ENCODE measurements around the gene OXTR.

The OXTR gene

DNA sequence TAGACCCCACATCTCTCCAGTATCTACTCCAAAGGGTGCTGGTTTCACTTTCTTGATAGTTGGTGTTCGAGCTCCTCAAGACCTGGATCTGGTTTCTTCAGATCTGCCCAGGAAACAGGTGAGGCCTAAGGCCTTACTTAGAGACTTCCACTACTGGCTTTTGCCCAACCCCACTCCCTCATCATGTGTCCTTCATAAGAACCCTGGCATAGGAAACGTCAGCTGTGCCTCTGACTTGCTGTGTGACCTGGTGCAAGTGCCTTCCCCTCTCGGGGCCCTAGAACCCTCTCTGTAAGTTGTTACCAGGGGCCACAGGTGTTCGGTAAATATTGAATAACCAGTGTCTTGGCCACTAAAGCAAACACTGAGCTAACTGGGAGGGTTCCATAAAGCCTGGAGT is 3.9 kb downstream of the OXTR start:
- H3K9me3 ChIP-seq (replicated peaks; ENCODE audit: insufficient read depth, low read length) = no peaks in the 10 kb centered on the region
- TF ChIP-seq, protein P1, sequence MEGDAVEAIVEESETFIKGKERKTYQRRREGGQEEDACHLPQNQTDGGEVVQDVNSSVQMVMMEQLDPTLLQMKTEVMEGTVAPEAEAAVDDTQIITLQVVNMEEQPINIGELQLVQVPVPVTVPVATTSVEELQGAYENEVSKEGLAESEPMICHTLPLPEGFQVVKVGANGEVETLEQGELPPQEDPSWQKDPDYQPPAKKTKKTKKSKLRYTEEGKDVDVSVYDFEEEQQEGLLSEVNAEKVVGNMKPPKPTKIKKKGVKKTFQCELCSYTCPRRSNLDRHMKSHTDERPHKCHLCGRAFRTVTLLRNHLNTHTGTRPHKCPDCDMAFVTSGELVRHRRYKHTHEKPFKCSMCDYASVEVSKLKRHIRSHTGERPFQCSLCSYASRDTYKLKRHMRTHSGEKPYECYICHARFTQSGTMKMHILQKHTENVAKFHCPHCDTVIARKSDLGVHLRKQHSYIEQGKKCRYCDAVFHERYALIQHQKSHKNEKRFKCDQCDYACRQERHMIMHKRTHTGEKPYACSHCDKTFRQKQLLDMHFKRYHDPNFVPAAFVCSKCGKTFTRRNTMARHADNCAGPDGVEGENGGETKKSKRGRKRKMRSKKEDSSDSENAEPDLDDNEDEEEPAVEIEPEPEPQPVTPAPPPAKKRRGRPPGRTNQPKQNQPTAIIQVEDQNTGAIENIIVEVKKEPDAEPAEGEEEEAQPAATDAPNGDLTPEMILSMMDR (IDR thresholded peaks at IDR 0.05; ENCODE audit: low read length) = no peak
- TF ChIP-seq EZH2phosphoT487 (IDR thresholded peaks at IDR 0.05; ENCODE audit: low read length) (no peak), EZH2 (optimal IDR thresholded peaks at IDR 0.05; ENCODE audit: low read depth, low read length) (no peak)
- no peak overlapping the region for H3K27ac ChIP-seq (ENCODE audit: low read length)
- H3K4me1 ChIP-seq (ENCODE audit: low read length) = no peaks in the 10 kb centered on the region
- no peaks in the 10 kb centered on the region for H3K36me3 ChIP-seq (replicated peaks; ENCODE audit: insufficient read depth, low read length)
- H3K4me3 ChIP-seq (ENCODE audit: low read length) = no peak overlapping the region
- H4K20me1 ChIP-seq (ENCODE audit: insufficient read depth, low read length) = no peaks in the 10 kb centered on the region
- H3K4me2 ChIP-seq (ENCODE audit: low read depth, low read length) = no peak overlapping the region
- no peak overlapping the region for H2AFZ ChIP-seq (ENCODE audit: low read length)
- H3K9ac ChIP-seq (ENCODE audit: low read length) = no peak overlapping the region
- H3K79me2 ChIP-seq (ENCODE audit: low read length) = no peaks in the 10 kb centered on the region
- DNase-seq = no peak
- no peaks in the 10 kb centered on the region for H3K9me2 ChIP-seq (replicated peaks; ENCODE audit: insufficient read depth, low read length)
- H3K27me3 ChIP-seq (replicated peaks; ENCODE audit: insufficient read depth, low read length) = no peaks in the 10 kb centered on the region
- no peaks in the 10 kb centered on the region for H3F3A ChIP-seq (ENCODE audit: insufficient read depth, low read length)

DNA sequence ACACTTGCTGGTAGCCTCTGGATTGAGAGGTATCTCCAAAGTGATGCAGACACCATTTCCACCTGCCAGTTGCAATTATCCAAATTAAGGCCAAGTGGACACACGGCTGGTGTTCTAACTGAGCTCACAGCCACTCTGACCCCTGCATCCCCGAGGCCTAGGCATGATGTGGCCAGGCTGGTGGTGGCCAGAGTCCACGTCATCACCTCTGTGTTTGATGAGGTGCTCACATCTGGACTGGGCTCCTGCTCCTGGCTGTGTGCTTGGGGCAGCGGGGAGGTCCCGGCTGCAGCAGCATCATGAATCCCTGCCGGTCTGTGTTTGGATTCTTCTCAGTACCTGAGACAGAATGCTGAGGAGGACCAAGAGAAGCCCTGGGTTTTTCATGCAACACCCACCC is 4.9 kb downstream of the OXTR start:
- DNase-seq = no peak
- Histone ChIP-seq H3K9ac (ENCODE audit: low read length) (no peak overlapping the region), H3K27me3 (replicated peaks; ENCODE audit: insufficient read depth, low read length) (no peaks in the 10 kb centered on the region), H3K9me3 (replicated peaks; ENCODE audit: insufficient read depth, low read length) (no peaks in the 10 kb centered on the region), H2AFZ (ENCODE audit: low read length) (no peak overlapping the region), H3K36me3 (replicated peaks; ENCODE audit: insufficient read depth, low read length) (no peaks in the 10 kb centered on the region), H3K79me2 (ENCODE audit: low read length) (no peaks in the 10 kb centered on the region), H3K4me1 (ENCODE audit: low read length) (no peaks in the 10 kb centered on the region), H3K4me2 (ENCODE audit: low read depth, low read length) (no peak overlapping the region), H3F3A (ENCODE audit: insufficient read depth, low read length) (no peaks in the 10 kb centered on the region), H3K4me3 (ENCODE audit: low read length) (no peak overlapping the region), H3K27ac (ENCODE audit: low read length) (no peak overlapping the region), H4K20me1 (ENCODE audit: insufficient read depth, low read length) (no peaks in the 10 kb centered on the region), H3K9me2 (replicated peaks; ENCODE audit: insufficient read depth, low read length) (no peaks in the 10 kb centered on the region)
- no peak for TF ChIP-seq EZH2 (optimal IDR thresholded peaks at IDR 0.05; ENCODE audit: low read depth, low read length)

DNA sequence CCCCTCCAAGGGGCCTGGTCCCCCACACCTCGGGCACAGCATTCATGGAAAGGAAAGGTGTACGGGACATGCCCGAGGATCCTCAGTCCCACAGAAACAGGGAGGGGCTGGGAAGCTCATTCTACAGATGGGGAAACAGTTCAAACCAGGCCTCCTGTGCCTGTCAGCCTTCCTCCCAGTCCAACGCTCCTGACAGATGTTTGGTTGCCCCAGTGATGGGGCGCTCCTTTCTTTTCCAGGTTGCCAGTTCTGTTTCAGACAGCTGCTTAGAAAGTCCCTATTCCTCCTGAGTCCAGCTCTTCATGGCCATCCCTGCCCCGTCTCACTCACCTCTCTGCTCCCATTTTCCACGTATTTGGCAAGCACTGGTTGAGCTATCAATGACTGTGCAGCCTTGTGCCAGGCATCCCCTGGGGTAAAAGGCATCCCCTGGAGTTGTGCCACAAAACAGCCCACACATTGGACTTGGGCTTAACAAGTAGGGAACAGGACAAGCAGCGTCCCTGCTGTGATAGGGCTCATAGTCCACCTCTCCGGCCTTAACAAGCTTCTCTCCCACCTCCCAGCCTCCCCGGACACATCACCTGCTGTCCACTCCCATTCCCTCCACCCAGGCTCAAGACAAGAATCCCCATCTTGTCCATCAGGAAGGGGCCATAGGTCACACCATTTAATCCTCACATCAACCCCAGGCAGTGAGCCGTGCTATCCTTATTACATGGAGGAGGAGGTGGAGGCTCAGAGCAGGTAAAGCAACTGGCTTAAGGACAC is 6.6 kb downstream of the OXTR start:
- no peak overlapping the region for H3K27ac ChIP-seq (ENCODE audit: low read length)
- H3K4me3 ChIP-seq (ENCODE audit: low read length) = no peak overlapping the region
- H4K20me1 ChIP-seq (ENCODE audit: insufficient read depth, low read length) = no peaks in the 10 kb centered on the region
- no peaks in the 10 kb centered on the region for H3K4me1 ChIP-seq (ENCODE audit: low read length)
- H2AFZ ChIP-seq (ENCODE audit: low read length) = no peak overlapping the region
- no peak for DNase-seq
- no peak overlapping the region for H3K4me2 ChIP-seq (ENCODE audit: low read depth, low read length)
- no peaks in the 10 kb centered on the region for H3K9me3 ChIP-seq (replicated peaks; ENCODE audit: insufficient read depth, low read length)
- no peak overlapping the region for H3K9ac ChIP-seq (ENCODE audit: low read length)
- H3K27me3 ChIP-seq (replicated peaks; ENCODE audit: insufficient read depth, low read length) = no peaks in the 10 kb centered on the region
- H3K36me3 ChIP-seq (replicated peaks; ENCODE audit: insufficient read depth, low read length) = no peaks in the 10 kb centered on the region
- H3K9me2 ChIP-seq (replicated peaks; ENCODE audit: insufficient read depth, low read length) = no peaks in the 10 kb centered on the region
- TF ChIP-seq, protein P1 (IDR thresholded peaks at IDR 0.05; ENCODE audit: low read length) = no peak
- TF ChIP-seq EZH2 (optimal IDR thresholded peaks at IDR 0.05; ENCODE audit: low read depth, low read length) (no peak), EZH2phosphoT487 (IDR thresholded peaks at IDR 0.05; ENCODE audit: low read length) (no peak)
- no peaks in the 10 kb centered on the region for H3K79me2 ChIP-seq (ENCODE audit: low read length)
- no peaks in the 10 kb centered on the region for H3F3A ChIP-seq (ENCODE audit: insufficient read depth, low read length)

DNA sequence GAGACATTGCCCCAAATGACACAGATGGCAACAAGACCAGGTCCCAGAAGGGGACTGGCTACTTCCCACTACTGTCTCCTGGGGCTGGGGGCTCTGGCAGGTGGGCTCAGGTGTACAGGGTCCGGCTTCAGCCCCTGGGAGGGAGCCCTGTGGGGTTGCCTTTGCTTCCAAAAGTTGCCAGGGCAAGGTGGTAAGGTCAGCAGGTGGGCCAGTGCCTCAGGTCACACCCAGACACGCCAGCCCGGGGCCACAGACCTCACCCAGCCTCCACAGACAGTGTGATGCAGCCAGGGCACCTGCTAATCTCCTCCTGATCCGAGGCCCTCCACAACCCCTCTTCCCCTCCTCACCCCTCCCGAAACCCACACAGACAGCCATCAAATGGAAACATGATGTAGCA is 7.5 kb downstream of the OXTR start:
- no peak overlapping the region for H3K27ac ChIP-seq (ENCODE audit: low read length)
- no peak overlapping the region for H3K4me3 ChIP-seq (ENCODE audit: low read length)
- H3K4me2 ChIP-seq (ENCODE audit: low read depth, low read length) = no peak overlapping the region
- no peaks in the 10 kb centered on the region for H4K20me1 ChIP-seq (ENCODE audit: insufficient read depth, low read length)
- no peaks in the 10 kb centered on the region for H3K9me2 ChIP-seq (replicated peaks; ENCODE audit: insufficient read depth, low read length)
- H3K9ac ChIP-seq (ENCODE audit: low read length) = no peak overlapping the region
- H3K9me3 ChIP-seq (replicated peaks; ENCODE audit: insufficient read depth, low read length) = no peaks in the 10 kb centered on the region
- no peaks in the 10 kb centered on the region for H3K27me3 ChIP-seq (replicated peaks; ENCODE audit: insufficient read depth, low read length)
- DNase-seq = no peak
- H3K79me2 ChIP-seq (ENCODE audit: low read length) = no peaks in the 10 kb centered on the region
- no peak for TF ChIP-seq EZH2phosphoT487 (IDR thresholded peaks at IDR 0.05; ENCODE audit: low read length)
- TF ChIP-seq, protein P1 (IDR thresholded peaks at IDR 0.05; ENCODE audit: low read length) = no peak
- TF ChIP-seq EZH2 (optimal IDR thresholded peaks at IDR 0.05; ENCODE audit: low read depth, low read length) = no peak
- H3F3A ChIP-seq (ENCODE audit: insufficient read depth, low read length) = no peaks in the 10 kb centered on the region
- no peaks in the 10 kb centered on the region for H3K4me1 ChIP-seq (ENCODE audit: low read length)
- no peaks in the 10 kb centered on the region for H3K36me3 ChIP-seq (replicated peaks; ENCODE audit: insufficient read depth, low read length)
- H2AFZ ChIP-seq (ENCODE audit: low read length) = no peak overlapping the region
